GM18873 (cell line): ENCODE data around the gene CT45A9.
"Not testable (repeated sequence)": the region's sequence is repeated elsewhere in the genome, so short reads cannot be mapped to it uniquely, and the experiment has no call there.

Source experiments
- ATAC-seq: cut with Tn5 transposase; IDR thresholded peaks from one replicate; pipeline ENCODE4 v1.9.1; 2021; ENCODE audit warnings: mild to moderate bottlenecking, moderate library complexity, moderate number of reproducible peaks; ENCODE audit not compliant: unreplicated experiment, low FRiP score

The CT45A9 gene

GRCh38 chrX:135871712-135872111 lies at the start of gene CT45A9:
TSS of gene CT45A9 (minus strand) at chrX:135871812. CDS start at chrX:135868061, 3,751 bp downstream.
- not testable (repeated sequence) for ATAC-seq

GRCh38 chrX:135920516-135920915 lies 48.9 kb upstream of the CT45A9 start:
- not testable (repeated sequence) for ATAC-seq

GRCh38 chrX:135914404-135914803 lies 42.8 kb upstream of the CT45A9 start:
- no peak for ATAC-seq

GRCh38 chrX:135910251-135910650 lies 38.6 kb upstream of the CT45A9 start:
- ATAC-seq = no peak

GRCh38 chrX:135893294-135893817 lies 21.7 kb upstream of the CT45A9 start, which contains the start of the genes CT45A10 and SAGE1:
TSS of gene CT45A10 (minus strand) at chrX:135893444. CDS start at chrX:135885344, 8,100 bp downstream.
TSS of gene SAGE1 (plus strand) at chrX:135893716. CDS start at chrX:135896243, 2,527 bp downstream.
- ATAC-seq = no peak

- ATAC-seq = no peak
Observed at GRCh38 chrX:135892781-135893180, 21.2 kb upstream of the CT45A9 start.

- no peak for ATAC-seq
Observed at GRCh38 chrX:135890087-135890585, 18.5 kb upstream of the CT45A9 start.

- not testable (repeated sequence) for ATAC-seq
Observed at GRCh38 chrX:135888976-135889375, 17.4 kb upstream of the CT45A9 start.

- not testable (repeated sequence) for ATAC-seq
Observed at GRCh38 chrX:135888230-135888629, 16.6 kb upstream of the CT45A9 start.

GRCh38 chrX:135882741-135883140 lies 11.1 kb upstream of the CT45A9 start:
- not testable (repeated sequence) for ATAC-seq

GRCh38 chrX:135854438-135854837 lies 17.2 kb downstream of the CT45A9 start, which contains the start of gene CT45A8:
TSS of gene CT45A8 (minus strand) at chrX:135854538. CDS start at chrX:135850783, 3,755 bp downstream.
- not testable (repeated sequence) for ATAC-seq

GRCh38 chrX:135837180-135837579 lies 34.4 kb downstream of the CT45A9 start, which contains the start of gene CT45A7:
TSS of gene CT45A7 (minus strand) at chrX:135837280. CDS start at chrX:135833533, 3,747 bp downstream.
- ATAC-seq = not testable (repeated sequence)

GRCh38 chrX:135819912-135820311 lies 51.7 kb downstream of the CT45A9 start, which contains the start of gene CT45A2:
TSS of gene CT45A2 (minus strand) at chrX:135820012. CDS start at chrX:135816265, 3,747 bp downstream.
- ATAC-seq = not testable (repeated sequence)
